HG03064 (cell line): ENCODE results near the gene TMED6.
"Not testable (repeated sequence)": the region's sequence is repeated elsewhere in the genome, so short reads cannot be mapped to it uniquely, and the experiment has no call there.

Experiments used
- ATAC-seq: cut with Tn5 transposase; IDR thresholded peaks from one replicate; pipeline ENCODE4 v1.9.1; 2021; ENCODE audit warnings: low read depth; ENCODE audit not compliant: unreplicated experiment

Gene TMED6

DNA sequence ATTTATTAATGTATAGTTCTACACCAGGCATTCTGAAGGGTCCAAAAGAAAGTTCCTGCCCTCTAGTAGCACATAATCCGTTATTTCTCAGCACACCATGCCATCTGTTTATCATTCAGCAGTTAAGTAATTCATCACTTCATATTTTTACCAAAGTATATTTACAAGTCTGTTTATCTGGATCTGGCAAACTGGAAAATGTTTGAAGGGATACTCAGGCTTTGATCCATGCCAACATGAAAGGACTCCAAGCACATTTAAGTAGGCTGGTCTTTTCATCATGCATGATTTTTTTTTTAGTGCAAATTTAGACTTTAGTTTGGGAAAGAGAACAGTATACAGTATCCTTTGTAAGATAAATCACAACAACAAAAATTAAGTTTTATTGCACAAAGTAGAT is 44.5 kb downstream of the TMED6 start:
- no peak for ATAC-seq

- no peak for ATAC-seq
Observed at GRCh38 chr16:69306031-69306430, 45.6 kb downstream of the TMED6 start.

GRCh38 chr16:69302301-69302700 is 49.3 kb downstream of the TMED6 start:
- ATAC-seq: no peak

- ATAC-seq: no peak
Observed at GRCh38 chr16:69301861-69302260, 49.7 kb downstream of the TMED6 start.

DNA sequence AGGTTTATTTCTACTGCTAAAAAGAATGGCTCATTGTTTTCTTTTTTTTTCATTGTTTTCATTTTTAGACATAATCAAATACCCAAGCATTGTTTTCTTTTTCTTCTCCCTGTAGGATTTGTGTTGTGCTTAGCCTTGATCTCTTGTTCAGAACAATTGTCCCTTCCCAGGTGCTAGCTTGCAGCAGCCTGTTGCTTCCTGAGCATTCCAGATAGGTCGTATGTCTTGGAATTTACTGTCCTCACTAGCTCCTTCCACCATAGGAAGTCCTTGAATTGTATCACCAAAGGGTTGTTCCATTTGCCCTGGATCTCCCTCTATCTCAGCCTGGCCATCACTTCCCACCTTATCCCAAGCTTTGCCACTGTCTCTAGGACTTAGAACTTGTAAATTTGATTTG is 50.4 kb downstream of the TMED6 start:
- no peak for ATAC-seq

- no peak for ATAC-seq
Observed at GRCh38 chr16:69298261-69298660, 53.3 kb downstream of the TMED6 start.

DNA sequence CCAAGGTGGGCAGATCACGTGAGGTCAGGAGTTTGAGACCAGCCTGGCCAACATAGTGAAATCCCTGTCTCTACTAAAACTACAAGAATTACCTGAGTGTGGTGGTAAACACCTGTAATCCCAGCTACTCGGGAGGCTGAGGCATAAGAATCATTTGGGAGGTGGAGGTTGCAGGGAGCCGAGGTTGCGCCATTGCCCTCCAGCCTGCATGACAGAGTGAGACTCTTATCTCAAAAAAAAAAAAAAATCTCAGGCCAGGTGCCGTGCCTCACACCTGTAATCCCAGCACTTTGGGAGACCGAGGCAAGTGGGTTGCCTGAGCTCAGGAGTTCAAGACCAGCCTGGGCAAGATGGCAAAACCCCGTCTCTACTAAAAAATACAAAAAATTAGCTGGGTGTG is 54.8 kb downstream of the TMED6 start:
- ATAC-seq: not testable (repeated sequence)

- no peak for ATAC-seq
Observed at GRCh38 chr16:69294051-69294450, 57.5 kb downstream of the TMED6 start.

- no peak for ATAC-seq
Observed at GRCh38 chr16:69293401-69293800, 58.2 kb downstream of the TMED6 start.
